Measurements from ENCODE around the gene HOXC9.

DNA sequence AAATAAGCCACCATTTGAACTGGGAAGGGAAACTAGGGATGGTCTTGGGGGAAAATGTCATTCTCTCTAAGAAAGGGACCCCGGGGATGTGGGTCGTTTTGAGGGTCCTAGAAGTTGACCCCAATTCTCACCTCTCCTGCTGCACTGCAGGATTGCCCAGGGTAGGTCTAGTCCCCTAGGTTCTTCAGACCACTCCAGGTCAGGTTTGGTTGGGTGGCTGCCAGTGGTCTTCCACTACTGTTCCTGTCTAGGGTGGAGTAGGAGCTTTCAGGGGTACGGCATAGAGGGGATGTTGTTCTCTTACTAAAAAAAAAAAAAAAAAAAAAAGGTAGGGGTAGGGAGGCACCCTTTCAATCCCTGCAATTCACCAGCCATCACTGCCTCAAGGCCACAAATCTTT, 16.1 kb downstream of the HOXC9 start:
- TF ChIP-seq, protein P1, sequence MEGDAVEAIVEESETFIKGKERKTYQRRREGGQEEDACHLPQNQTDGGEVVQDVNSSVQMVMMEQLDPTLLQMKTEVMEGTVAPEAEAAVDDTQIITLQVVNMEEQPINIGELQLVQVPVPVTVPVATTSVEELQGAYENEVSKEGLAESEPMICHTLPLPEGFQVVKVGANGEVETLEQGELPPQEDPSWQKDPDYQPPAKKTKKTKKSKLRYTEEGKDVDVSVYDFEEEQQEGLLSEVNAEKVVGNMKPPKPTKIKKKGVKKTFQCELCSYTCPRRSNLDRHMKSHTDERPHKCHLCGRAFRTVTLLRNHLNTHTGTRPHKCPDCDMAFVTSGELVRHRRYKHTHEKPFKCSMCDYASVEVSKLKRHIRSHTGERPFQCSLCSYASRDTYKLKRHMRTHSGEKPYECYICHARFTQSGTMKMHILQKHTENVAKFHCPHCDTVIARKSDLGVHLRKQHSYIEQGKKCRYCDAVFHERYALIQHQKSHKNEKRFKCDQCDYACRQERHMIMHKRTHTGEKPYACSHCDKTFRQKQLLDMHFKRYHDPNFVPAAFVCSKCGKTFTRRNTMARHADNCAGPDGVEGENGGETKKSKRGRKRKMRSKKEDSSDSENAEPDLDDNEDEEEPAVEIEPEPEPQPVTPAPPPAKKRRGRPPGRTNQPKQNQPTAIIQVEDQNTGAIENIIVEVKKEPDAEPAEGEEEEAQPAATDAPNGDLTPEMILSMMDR (IDR thresholded peaks at IDR 0.05), result no peak
- TF ChIP-seq POLR2AphosphoS5 (IDR thresholded peaks at IDR 0.05) (no peak), POLR2A (IDR thresholded peaks at IDR 0.05) (no peak)

All from breast epithelium (tissue), 3 donors.